HG03520 (cell line): ENCODE results near the gene CMTM4.
"Not testable (repeated sequence)": the region's sequence is repeated elsewhere in the genome, so short reads cannot be mapped to it uniquely, and the experiment has no call there.

ENCODE experiments used
- ATAC-seq: cut with Tn5 transposase; IDR thresholded peaks from one replicate; pipeline ENCODE4 v1.9.1; 2021; ENCODE audit warnings: mild to moderate bottlenecking, moderate library complexity; ENCODE audit not compliant: unreplicated experiment

CMTM4 gene

GRCh38 chr16:66617728-66618127 is 78.8 kb downstream of the CMTM4 start:
- ATAC-seq = no peak

DNA sequence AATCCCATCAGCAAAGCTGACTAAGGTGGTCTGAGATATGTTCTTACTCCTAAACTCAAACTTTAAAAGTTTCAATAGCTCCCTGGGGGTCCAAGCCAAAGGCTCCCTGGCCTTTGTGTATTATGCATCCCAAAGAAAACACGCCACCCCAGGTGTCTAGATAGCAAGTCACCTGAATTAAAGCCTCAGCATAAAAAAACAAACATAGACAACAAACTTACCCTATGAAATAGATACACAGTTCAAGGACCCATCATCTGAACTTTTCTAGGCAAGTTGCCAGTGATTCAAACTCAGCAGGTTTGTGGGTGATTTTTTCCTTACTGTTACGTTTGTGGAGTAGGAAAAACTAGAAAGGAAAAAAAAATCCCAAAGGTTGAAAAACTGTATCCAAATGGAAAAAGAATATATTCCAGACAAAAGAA is 79.5 kb downstream of the CMTM4 start:
- no peak for ATAC-seq

DNA sequence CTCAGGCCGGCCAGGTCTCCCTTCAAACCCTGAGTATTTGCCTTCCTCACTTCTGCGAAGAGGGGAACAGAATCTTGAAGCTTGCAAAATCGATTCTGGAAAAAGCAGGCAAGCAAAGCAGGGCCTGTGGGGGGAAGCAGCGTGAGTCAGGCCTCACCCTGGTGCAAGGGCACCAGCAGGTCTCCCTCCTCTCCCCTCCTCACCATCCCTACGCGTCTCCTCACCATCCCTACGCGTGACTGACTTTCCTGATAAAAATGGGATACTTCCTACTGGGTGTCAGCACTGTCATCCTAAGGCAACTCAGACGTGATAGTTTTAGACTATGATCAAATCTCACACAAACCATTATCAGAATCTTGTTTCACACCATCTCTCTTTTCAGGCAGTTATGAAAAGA is 80.0 kb downstream of the CMTM4 start:
- ATAC-seq = no peak

DNA sequence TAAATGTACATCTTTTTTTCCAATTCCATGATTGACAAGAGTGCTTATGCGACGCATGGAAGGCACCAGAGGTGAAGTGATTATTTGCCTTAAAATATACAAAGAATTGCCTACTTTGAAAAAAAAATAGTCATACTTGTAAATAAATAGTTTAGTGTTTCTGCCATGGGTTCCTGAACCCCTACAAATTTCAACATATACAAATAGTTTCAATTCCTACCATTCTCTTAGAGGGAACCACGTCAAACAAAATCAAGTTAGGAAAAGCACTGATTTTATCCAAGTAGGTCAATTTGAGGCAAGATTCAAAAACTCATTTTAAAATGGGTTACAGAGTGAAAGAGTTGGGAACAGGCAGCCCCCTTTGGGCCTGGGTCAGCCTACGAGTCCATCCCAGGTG is 80.4 kb downstream of the CMTM4 start:
- ATAC-seq = no peak

DNA sequence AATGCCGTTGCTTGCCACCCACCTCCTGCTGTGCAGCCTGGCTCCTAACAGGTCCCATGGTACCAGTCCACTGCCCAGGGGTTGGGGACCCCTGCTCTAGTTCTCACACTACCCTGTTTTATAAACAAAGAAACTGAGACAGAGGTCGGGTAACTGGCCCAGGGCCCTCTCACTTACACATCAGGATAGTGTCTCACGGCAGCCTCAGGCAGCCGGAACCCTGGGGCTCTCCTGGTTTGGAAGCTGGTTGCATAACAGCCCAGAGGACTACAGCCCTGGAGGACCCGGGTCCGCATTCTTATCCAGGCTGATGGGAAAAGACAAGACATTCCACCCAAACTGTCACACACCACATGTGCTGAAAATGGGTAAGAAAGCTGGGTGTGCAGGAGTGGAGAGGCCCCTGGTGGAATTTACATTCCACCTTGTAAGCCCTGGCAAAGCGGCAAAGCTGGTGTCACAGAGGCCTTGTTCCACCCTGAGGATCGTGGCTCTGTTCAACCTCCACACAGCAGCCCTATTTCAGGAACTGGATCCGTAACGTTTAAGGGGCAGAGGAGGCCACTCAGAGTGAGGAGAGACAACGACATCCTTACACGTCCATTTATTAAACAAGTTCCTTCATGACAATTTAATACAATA is 82.3 kb downstream of the CMTM4 start:
- ATAC-seq = no peak

- ATAC-seq = no peak
Observed at GRCh38 chr16:66612422-66612821, 84.1 kb downstream of the CMTM4 start.

- not testable (repeated sequence) for ATAC-seq
Observed at GRCh38 chr16:66611911-66612310, 84.6 kb downstream of the CMTM4 start.

DNA sequence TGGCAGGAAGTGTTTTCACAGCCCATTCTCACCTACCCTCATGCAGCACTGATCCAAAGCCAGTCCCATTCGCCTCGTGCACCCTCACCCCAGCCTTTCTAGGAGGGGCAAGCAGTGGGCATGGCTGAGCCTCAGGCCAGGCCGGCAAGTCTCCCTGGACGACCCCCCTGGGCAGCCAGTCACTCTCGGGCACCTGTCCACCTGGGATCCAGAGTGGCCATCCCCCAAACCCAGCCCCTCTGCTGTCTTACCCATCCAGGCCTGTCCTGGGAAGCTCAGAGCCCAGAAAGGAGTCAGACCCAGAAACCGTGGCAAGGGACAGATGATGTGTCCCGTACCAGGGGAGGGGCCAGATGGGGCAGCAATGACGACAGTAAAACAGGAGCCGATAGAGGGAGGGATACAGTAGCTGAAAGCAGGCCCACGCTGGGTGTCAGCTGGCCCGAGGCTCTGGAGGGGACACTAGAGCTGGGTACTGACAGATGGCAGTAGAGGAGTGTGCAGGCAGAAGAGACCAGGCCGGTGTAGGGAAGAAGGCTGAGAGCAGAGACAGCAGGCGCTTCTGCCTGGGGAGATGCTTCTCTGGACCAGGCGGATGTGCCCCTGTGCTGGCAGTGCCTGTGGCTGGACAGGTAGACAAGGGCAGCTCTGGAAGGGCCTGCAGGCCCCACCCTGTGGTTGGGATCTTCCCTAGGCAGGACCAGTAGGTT is 86.3 kb downstream of the CMTM4 start:
- no peak for ATAC-seq

DNA sequence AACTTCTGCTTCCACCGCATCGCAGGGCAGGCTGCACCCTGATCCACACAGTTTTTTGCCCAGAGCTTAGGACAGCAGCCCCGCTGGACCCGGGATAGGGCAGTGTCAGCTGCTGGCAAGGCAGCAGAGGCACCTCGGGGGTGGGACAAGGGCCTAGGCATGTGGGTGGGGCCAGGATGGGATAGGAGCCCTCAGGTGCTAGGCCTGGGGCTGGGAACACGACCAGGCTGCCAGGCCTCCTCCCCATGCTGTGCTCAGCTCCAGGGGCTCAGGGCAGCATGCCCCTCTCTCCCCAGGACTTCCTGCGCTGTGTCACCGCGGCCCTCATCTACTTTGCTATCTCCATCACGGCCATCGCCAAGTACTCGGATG is 87.4 kb downstream of the CMTM4 start:
- ATAC-seq = no peak

- peak; percentile 40 for ATAC-seq
Observed at GRCh38 chr16:66608241-66609138, 88.1 kb downstream of the CMTM4 start.

GRCh38 chr16:66605979-66606751 is 90.4 kb downstream of the CMTM4 start:
- ATAC-seq = no peak

- ATAC-seq = peak; percentile 22
Observed at GRCh38 chr16:66605177-66605978, 91.2 kb downstream of the CMTM4 start.

DNA sequence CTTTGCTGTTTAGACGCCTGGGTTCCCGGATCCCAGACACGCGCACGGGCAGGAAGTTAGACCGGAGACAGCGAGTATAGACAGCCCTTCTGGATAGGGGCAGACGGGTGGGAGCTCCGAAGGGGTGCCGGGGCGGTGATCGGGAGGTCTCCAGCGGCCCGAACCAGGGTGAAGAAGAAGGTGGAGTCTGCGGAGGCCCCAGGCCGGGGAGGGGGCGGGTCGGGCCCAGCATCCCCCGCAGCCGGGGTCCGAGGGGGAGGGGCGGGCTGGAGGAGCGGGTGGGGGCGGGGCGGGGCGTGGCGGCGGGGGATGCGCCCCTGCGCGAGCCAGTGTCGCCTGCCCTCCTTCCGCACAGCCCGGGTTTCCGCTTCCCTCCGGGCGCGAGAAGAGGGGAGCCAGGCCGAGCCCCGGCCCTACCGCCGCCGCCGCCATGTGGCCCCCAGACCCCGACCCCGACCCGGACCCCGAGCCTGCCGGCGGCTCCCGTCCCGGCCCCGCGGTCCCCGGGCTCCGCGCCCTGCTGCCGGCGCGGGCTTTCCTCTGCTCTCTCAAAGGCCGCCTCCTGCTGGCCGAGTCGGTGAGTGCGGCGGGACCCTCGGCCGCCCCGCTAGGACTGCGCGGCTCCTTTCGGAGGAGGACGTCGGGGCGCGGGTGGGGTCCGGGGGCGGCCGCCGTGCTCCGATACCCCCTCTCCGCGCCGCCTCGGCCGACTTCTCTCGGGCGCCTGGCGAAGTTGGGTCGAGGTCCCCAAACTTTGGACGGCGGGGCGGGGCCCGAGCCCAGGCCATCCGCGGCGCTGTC is 92.0 kb downstream of the CMTM4 start, which contains the start of gene CMTM3:
Gene CMTM3, plus strand, starts transcription at position 329 of the 801 bp plus-strand sequence. Its CDS starts 102 bp downstream, at position 431.
- ATAC-seq = peak; percentile 64

DNA sequence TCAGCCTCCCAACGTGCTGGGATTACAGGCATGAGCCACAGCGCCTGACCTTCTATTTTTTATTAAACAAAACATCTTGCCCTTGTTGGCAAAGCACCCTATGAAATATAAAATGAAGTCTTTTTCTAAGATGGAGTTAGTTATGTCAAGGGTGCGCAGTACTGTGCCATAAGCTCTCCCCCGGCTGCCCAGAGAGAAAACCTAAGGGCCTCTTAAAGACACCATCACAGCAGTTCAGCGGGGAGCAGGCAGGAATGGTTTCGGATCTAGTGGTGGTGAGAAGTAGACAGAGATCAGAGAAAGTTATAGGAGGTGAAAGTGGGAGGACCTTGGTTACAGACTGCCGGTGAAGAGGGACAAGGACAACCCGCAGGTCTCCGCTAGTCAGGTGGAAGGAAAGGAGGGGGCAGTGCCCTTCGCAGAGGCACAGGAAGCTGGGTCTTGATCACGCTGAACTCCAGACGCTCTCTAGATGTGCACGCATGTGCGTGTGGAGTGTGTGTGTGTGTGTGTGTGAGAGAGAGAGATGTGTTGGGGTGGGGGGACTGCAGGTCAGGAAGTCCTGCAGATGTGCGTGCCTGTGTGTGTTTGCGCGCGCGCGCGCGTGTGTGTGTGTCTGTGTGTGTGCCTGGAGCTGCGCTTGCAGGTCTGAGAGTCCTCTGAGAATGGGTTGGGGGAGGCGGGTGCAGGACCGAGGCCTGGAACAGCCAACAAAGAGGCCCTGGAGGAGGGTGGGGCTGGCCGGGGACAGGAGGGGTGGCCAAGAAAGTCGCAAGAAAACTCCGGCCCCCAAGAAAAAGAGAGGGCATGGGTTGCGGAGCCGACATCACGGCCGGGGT is 92.8 kb downstream of the CMTM4 start:
- ATAC-seq = no peak

DNA sequence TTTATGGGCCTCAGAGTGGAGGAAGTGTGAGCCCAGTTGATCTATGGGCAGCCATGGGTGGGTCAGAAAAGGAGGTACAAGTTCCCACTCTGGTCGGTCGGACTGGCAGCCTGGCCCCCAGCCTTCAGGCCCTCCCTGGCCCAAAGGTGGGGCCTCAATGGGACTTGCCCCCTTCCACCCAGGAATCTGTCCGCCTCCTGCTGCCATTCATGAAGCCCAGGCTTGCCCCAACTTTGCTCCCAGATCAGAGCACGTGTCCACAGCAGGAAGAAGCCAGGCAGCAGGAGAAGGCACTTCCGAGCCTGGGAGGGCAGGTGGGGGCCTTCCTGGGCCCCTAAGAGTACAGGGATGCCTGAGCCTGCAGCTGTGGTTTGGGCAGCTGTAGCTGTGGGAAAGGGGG is 95.1 kb downstream of the CMTM4 start:
- no peak for ATAC-seq

GRCh38 chr16:66600477-66600876 is 96.1 kb downstream of the CMTM4 start:
- ATAC-seq = no peak

- ATAC-seq = no peak
Observed at GRCh38 chr16:66599726-66600125, 96.8 kb downstream of the CMTM4 start.

GRCh38 chr16:66598111-66598510 is 98.4 kb downstream of the CMTM4 start:
- ATAC-seq = no peak
